SKM-1 treated with dmso at 0.1 percent for 144 hours (cell line): ENCODE measurements around the gene CCHCR1.

Experiments
- DNase-seq: peaks from one replicate; lab custom pipeline; 2025; ENCODE audit not compliant: unreplicated experiment; lab: John Stamatoyannopoulos, UW

Gene CCHCR1

GRCh38 chr6:31112478-31112877 lies 45.1 kb downstream of the CCHCR1 start, which contains the start of gene C6orf15:
TSS of gene C6orf15 (minus strand) at chr6:31112575. CDS start at chr6:31112555, 20 bp downstream.
- no peak for DNase-seq

- DNase-seq, result no peak
Measured at GRCh38 chr6:31111712-31112111, 45.9 kb downstream of the CCHCR1 start.

- no peak for DNase-seq
Measured at GRCh38 chr6:31110825-31111582, 46.6 kb downstream of the CCHCR1 start.

DNA sequence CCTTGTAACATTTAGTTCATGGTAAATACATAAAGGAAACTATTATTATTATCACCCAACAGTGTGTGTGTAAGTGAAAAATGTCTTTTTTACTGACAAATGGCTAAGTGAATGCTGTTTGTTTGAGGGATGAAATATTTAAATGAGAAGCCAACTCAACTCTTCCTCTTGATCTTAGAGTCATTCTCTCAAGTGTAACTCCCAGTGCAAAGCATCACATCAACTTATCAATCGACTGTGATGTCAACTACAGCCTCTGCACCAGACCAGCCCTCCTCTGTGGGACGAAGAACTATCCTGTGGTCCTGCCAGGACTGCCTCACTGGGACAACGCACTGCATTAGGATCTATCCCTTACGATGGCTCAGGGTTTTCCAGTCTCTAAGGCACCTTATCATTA lies 50.5 kb downstream of the CCHCR1 start:
- no peak for DNase-seq

GRCh38 chr6:31103136-31103535 lies 54.5 kb downstream of the CCHCR1 start:
- DNase-seq, result no peak

DNA sequence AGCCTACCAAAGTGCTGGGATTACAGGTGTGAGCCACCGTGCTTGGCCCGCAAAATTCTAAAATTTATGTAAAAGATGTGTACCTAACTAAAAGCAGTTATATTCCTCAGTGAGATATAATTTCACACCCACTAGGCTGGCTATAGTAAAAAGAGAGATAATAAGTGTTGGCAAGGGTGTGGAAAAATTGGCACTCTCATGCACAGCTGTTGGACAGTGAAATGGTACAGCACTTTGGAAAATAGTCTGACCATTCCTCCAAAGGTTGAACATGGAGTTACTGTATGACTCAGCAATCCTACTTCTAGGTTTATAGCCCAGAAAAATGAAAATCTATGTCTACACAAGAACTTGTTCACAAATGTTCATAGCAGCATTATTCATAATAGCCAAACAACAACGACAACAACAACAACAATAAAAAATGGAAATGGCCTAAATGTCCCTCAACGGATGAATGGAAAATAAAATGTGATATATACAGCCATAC lies 59.1 kb downstream of the CCHCR1 start:
- no peak for DNase-seq

DNA sequence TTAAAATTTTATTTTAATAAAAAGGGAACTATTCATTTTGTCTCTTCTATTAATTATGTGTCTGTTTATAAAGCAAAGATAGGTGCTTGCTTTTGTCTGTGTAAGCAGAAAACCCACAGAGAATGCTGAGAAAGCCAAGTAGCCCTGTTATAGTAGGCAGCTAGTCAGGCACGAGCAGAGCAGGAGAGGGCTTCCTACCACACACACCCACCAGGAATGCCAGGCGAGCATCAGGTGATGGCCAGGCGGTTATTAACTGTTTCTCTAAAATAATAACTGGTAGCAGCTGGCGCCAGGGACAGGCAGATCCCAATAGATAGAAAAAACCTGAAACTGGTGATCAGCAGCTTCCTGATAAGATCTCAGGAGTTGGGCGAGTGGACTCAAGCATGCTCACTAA lies 60.9 kb downstream of the CCHCR1 start:
- DNase-seq, result no peak

GRCh38 chr6:31096215-31096614 lies 61.4 kb downstream of the CCHCR1 start:
- no peak for DNase-seq

GRCh38 chr6:31094389-31094881 lies 63.2 kb downstream of the CCHCR1 start:
- DNase-seq, result no peak

DNA sequence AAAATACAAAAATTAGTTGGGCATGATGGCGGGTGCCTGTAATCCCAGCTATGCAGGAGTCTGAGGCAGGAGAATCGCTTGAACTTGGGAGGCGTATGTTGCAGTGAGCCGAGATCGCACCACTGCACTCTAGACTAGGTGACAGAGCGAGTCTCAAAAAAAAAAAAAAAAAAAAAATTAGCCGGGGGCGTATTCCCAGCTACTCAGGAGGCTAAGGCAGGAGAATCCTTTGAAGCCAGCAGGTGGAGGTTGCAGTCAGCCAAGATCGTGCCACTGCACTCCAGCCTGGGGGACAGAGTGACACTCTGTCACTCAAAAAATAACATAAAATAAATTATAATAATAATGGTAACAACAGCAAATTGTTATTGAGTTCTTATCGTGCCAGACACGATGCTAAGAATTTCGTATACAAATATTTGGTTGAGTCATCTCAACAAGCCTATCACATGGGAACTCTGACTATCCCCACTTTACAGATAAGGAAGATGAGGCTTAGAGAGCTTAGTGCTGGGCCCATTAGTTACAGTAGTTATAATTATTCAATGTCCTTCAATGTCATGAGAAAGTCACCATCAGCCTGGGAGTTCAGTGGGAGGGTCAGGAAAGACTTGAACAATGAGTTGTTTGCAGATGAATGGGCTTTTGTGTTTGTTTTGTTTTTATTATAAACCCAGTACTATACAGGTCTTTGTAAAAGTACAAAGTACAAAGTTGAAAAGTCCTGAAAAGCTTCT lies 64.7 kb downstream of the CCHCR1 start:
- no peak for DNase-seq
